SK-N-SH treated with all-trans-retinoic acid at 6 μM for 48 hours (cell line): ENCODE results near the gene S100B.

Experiments
- ATAC-seq: fragments of 200-7000 bp; cut with Tn5 transposase; 3 replicates; pipeline ENCODE4 v1.9.1; 2020; ENCODE audit warnings: mild to moderate bottlenecking, moderate library complexity
- ARNTL ChIP-seq: fragments of 450-650 bp; formaldehyde crosslinking; IDR thresholded peaks from 2 replicates; pipeline ENCODE4 v1.5.0; 2020; ENCODE audit warnings: low read depth, mild to moderate bottlenecking, moderate library complexity, borderline replicate concordance
- BACH2 ChIP-seq: fragments of 250-450 bp; sonication (Bioruptor Pico); IDR thresholded peaks from 2 replicates; pipeline ENCODE4 v1.9.0; 2021; ENCODE audit warnings: mild to moderate bottlenecking, borderline replicate concordance
- CSDC2 ChIP-seq: fragments of 250-450 bp; sonication (Bioruptor Pico); IDR thresholded peaks from 2 replicates; pipeline ENCODE4 v1.5.0; 2020; ENCODE audit warnings: mild to moderate bottlenecking, moderate library complexity
- ESRRG ChIP-seq: fragments of 250-450 bp; sonication (Bioruptor Pico); IDR thresholded peaks from 2 replicates; pipeline ENCODE4 v1.6.1; 2021; ENCODE audit warnings: mild to moderate bottlenecking
- GLIS3 ChIP-seq: fragments of 250-450 bp; sonication (Bioruptor Pico); IDR thresholded peaks from 2 replicates; pipeline ENCODE4 v1.5.0; 2020; ENCODE audit warnings: mild to moderate bottlenecking, moderate library complexity
- ISL1 ChIP-seq: fragments of 250-450 bp; sonication (Bioruptor Pico); IDR thresholded peaks from 2 replicates; pipeline ENCODE4 v2.1.2; 2022; ENCODE audit warnings: mild to moderate bottlenecking, moderate library complexity
- OSR1 ChIP-seq: fragments of 250-450 bp; sonication (Bioruptor Pico); IDR thresholded peaks from 2 replicates; pipeline ENCODE4 v1.8.0; 2022; ENCODE audit warnings: moderate library complexity, mild to moderate bottlenecking, inconsistent platforms
- PPARA ChIP-seq: fragments of 250-450 bp; sonication (Bioruptor Pico); IDR thresholded peaks from 2 replicates; pipeline ENCODE4 v1.5.0; 2020; ENCODE audit warnings: mild to moderate bottlenecking, borderline replicate concordance
- RARB ChIP-seq: fragments of 250-450 bp; sonication (Bioruptor Pico); IDR thresholded peaks from 2 replicates; pipeline ENCODE4 v1.8.0; 2021; ENCODE audit warnings: mild to moderate bottlenecking, moderate library complexity
- SNAI2 ChIP-seq: fragments of 250-450 bp; sonication (Bioruptor Pico); IDR thresholded peaks from 2 replicates; pipeline ENCODE4 v1.5.0; 2020; ENCODE audit warnings: mild to moderate bottlenecking, moderate library complexity
- TCF4 ChIP-seq: fragments of 250-450 bp; sonication (Bioruptor Pico); IDR thresholded peaks from 2 replicates; pipeline ENCODE4 v1.8.0; 2021; ENCODE audit warnings: mild to moderate bottlenecking, moderate library complexity, borderline replicate concordance
- TOX ChIP-seq: fragments of 250-450 bp; sonication (Bioruptor Pico); IDR thresholded peaks from 2 replicates; pipeline ENCODE4 v1.8.0; 2021; ENCODE audit warnings: mild to moderate bottlenecking, moderate library complexity, borderline replicate concordance
- ZC3H10 ChIP-seq: fragments of 250-450 bp; sonication (Bioruptor Pico); IDR thresholded peaks from 2 replicates; pipeline ENCODE4 v1.5.1; 2021; ENCODE audit warnings: mild to moderate bottlenecking, moderate library complexity
- ZFP3 ChIP-seq: fragments of 250-450 bp; sonication (Bioruptor Pico); IDR thresholded peaks from 2 replicates; pipeline ENCODE4 v1.5.0; 2020; ENCODE audit warnings: mild to moderate bottlenecking, moderate library complexity
- ZFP30 ChIP-seq: fragments of 450-650 bp; formaldehyde crosslinking; IDR thresholded peaks from 2 replicates; pipeline ENCODE4 v1.5.0; 2022; ENCODE audit warnings: mild to moderate bottlenecking, moderate library complexity
- ZNF70 ChIP-seq: fragments of 450-650 bp; formaldehyde crosslinking; IDR thresholded peaks from 2 replicates; pipeline ENCODE4 v1.5.0; 2020; ENCODE audit warnings: mild to moderate bottlenecking, moderate library complexity
- ZNF8 ChIP-seq: fragments of 450-650 bp; formaldehyde crosslinking; IDR thresholded peaks from 2 replicates; pipeline ENCODE4 v1.5.0; 2020; ENCODE audit warnings: mild to moderate bottlenecking, moderate library complexity
- TF ChIP-seq, protein P1 (sequence below): fragments of 250-450 bp; sonication (Bioruptor Pico); IDR thresholded peaks from 2 replicates; pipeline ENCODE4 v1.5.0; 2020; ENCODE audit warnings: mild to moderate bottlenecking, moderate library complexity
- TF ChIP-seq, protein P2 (sequence below): fragments of 250-450 bp; sonication (Bioruptor Pico); IDR thresholded peaks from 2 replicates; pipeline ENCODE4 v1.5.1; 2020; ENCODE audit warnings: low read depth, mild to moderate bottlenecking, moderate library complexity
- TF ChIP-seq, protein P3 (sequence below): fragments of 250-450 bp; sonication (Bioruptor Pico); IDR thresholded peaks from 2 replicates; pipeline ENCODE4 v1.8.0; 2021; ENCODE audit warnings: low read depth, mild to moderate bottlenecking, moderate library complexity, borderline replicate concordance
- TF ChIP-seq, protein P4 (sequence below): fragments of 250-450 bp; sonication (Bioruptor Pico); IDR thresholded peaks from 2 replicates; pipeline ENCODE4 v1.8.0; 2020; ENCODE audit warnings: mild to moderate bottlenecking, moderate library complexity, borderline replicate concordance

Gene S100B

DNA sequence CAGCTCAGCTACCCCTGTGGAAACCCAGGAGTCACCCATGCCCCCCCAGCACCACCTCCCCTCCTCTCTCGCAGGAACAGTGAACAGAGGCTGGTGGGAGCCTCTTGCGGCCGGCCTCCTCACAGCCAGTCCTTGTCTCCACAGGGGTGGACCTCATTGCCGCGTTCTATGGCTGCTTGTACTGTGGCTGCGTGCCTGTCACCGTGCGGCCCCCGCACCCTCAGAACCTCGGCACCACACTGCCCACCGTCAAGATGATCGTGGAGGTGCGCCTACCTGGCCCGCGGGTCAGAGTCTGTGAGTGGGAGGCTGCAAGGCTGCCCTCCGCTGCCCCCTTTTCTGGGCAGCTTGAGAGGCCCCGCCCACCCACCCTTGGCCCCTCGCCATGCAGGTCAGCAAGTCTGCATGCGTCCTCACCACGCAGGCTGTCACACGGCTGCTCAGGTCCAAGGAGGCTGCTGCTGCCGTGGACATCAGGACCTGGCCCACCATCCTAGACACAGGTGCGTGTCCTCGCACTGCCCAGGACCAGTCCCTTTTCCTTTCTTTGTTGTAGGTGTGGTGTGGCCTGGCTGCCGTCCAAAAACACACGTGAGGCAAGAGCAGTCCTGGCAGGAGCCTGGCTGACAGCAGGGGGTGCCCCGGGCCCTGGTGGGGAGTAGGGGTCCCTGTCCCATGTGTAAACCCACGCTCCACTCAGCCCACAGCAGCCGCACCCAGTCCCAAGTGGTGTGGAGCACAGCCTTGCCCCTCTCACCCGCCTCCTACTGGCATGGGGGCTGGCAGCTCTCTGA is 50.3 kb downstream of the S100B start:
- ATAC-seq: no peak
- TF ChIP-seq RARB (no peak), ARNTL (CRISPR knock-in tag) (no peak), TOX (CRISPR knock-in tag) (no peak), CSDC2 (CRISPR knock-in tag) (no peak), SNAI2 (CRISPR knock-in tag) (no peak), TCF4 (no peak), ZFP3 (CRISPR knock-in tag) (no peak), OSR1 (no peak), PPARA (CRISPR knock-in tag) (no peak), ESRRG (CRISPR knock-in tag) (no peak), GLIS3 (CRISPR knock-in tag) (no peak)
- TF ChIP-seq, protein P1, sequence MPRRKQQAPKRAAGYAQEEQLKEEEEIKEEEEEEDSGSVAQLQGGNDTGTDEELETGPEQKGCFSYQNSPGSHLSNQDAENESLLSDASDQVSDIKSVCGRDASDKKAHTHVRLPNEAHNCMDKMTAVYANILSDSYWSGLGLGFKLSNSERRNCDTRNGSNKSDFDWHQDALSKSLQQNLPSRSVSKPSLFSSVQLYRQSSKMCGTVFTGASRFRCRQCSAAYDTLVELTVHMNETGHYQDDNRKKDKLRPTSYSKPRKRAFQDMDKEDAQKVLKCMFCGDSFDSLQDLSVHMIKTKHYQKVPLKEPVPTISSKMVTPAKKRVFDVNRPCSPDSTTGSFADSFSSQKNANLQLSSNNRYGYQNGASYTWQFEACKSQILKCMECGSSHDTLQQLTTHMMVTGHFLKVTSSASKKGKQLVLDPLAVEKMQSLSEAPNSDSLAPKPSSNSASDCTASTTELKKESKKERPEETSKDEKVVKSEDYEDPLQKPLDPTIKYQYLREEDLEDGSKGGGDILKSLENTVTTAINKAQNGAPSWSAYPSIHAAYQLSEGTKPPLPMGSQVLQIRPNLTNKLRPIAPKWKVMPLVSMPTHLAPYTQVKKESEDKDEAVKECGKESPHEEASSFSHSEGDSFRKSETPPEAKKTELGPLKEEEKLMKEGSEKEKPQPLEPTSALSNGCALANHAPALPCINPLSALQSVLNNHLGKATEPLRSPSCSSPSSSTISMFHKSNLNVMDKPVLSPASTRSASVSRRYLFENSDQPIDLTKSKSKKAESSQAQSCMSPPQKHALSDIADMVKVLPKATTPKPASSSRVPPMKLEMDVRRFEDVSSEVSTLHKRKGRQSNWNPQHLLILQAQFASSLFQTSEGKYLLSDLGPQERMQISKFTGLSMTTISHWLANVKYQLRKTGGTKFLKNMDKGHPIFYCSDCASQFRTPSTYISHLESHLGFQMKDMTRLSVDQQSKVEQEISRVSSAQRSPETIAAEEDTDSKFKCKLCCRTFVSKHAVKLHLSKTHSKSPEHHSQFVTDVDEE (CRISPR knock-in tag): no peak
- TF ChIP-seq, protein P2, sequence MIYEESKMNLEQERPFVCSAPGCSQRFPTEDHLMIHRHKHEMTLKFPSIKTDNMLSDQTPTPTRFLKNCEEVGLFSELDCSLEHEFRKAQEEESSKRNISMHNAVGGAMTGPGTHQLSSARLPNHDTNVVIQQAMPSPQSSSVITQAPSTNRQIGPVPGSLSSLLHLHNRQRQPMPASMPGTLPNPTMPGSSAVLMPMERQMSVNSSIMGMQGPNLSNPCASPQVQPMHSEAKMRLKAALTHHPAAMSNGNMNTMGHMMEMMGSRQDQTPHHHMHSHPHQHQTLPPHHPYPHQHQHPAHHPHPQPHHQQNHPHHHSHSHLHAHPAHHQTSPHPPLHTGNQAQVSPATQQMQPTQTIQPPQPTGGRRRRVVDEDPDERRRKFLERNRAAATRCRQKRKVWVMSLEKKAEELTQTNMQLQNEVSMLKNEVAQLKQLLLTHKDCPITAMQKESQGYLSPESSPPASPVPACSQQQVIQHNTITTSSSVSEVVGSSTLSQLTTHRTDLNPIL (CRISPR knock-in tag): no peak

DNA sequence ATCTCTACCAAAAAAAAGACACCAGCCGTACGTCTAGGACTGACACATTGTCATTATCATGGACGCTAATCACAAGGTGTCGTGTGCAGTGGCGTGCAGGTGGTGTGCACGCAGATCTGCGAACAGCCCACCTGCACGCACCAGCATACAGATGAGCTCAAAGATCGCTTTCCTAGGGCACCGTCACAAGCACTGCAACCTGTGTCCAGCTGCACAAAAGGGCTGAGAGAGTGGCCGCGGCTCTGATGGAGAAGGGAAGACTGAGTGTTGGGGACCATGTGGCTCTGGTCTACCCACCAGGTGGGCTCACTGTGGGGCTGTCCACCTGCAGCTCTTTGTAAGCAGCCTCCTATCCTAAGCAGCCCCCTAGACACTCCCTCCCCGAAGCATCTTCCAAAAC is 50.9 kb downstream of the S100B start:
- no peak for ATAC-seq

DNA sequence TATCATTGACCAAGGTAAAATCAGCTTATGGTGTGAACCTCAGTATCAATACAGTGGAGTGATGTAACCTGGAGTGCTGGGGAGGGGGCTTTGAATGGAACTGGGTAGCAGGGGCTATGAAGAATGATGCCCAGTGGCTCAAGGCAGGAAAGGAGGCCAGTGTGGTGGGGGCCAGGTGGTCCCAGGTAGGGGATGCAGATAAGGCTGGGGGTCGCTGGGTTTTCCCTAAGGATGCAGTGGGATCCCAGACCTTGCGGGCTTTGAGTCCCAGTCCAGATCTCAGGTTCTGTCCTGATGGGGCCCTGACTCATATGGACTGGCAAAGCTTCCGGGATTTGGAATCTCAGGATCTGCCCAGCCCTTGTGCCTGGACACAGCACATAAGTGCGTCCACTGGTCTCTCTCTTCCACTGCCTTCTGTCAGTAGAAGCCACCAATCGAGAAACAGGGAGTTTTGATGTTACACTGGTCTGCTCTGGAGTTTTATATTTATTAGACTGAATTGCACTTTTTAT is 52.0 kb downstream of the S100B start:
- ATAC-seq: no peak
- no peak for TF ChIP-seq ARNTL (CRISPR knock-in tag)
- TF ChIP-seq, protein P3, sequence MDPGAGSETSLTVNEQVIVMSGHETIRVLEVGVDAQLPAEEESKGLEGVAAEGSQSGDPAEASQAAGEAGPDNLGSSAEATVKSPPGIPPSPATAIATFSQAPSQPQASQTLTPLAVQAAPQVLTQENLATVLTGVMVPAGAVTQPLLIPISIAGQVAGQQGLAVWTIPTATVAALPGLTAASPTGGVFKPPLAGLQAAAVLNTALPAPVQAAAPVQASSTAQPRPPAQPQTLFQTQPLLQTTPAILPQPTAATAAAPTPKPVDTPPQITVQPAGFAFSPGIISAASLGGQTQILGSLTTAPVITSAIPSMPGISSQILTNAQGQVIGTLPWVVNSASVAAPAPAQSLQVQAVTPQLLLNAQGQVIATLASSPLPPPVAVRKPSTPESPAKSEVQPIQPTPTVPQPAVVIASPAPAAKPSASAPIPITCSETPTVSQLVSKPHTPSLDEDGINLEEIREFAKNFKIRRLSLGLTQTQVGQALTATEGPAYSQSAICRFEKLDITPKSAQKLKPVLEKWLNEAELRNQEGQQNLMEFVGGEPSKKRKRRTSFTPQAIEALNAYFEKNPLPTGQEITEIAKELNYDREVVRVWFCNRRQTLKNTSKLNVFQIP (CRISPR knock-in tag): no peak
- TF ChIP-seq ZNF8 (CRISPR knock-in tag): no peak
- no peak for TF ChIP-seq TOX (CRISPR knock-in tag)
- no peak for TF ChIP-seq OSR1
- TF ChIP-seq ISL1 (CRISPR knock-in tag): no peak
- TF ChIP-seq, protein P4, sequence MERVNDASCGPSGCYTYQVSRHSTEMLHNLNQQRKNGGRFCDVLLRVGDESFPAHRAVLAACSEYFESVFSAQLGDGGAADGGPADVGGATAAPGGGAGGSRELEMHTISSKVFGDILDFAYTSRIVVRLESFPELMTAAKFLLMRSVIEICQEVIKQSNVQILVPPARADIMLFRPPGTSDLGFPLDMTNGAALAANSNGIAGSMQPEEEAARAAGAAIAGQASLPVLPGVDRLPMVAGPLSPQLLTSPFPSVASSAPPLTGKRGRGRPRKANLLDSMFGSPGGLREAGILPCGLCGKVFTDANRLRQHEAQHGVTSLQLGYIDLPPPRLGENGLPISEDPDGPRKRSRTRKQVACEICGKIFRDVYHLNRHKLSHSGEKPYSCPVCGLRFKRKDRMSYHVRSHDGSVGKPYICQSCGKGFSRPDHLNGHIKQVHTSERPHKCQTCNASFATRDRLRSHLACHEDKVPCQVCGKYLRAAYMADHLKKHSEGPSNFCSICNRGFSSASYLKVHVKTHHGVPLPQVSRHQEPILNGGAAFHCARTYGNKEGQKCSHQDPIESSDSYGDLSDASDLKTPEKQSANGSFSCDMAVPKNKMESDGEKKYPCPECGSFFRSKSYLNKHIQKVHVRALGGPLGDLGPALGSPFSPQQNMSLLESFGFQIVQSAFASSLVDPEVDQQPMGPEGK (CRISPR knock-in tag): no peak
- no peak for TF ChIP-seq GLIS3 (CRISPR knock-in tag)
- no peak for TF ChIP-seq TCF4
- no peak for TF ChIP-seq ZNF70
- TF ChIP-seq ZC3H10 (CRISPR knock-in tag): no peak

More for the DNA sequence above, 50.9 kb downstream of the S100B start:
- no peak for TF ChIP-seq OSR1
- no peak for TF ChIP-seq ARNTL (CRISPR knock-in tag)
- TF ChIP-seq ZFP3 (CRISPR knock-in tag): no peak
- no peak for TF ChIP-seq CSDC2 (CRISPR knock-in tag)
- TF ChIP-seq ESRRG (CRISPR knock-in tag): no peak
- TF ChIP-seq, protein P1 (CRISPR knock-in tag): no peak
- no peak for TF ChIP-seq RARB
- no peak for TF ChIP-seq ZC3H10 (CRISPR knock-in tag)
- no peak for TF ChIP-seq ZFP30 (CRISPR knock-in tag)
- no peak for TF ChIP-seq BACH2 (CRISPR knock-in tag)
- TF ChIP-seq, protein P4 (CRISPR knock-in tag): no peak
